HepG2 (cell line): ENCODE data around the gene ESAM. TPM values are rescaled to one million over a fixed set of nuclear protein-coding genes. Genes with fewer than 3 reads are reported as not detected.
A peak's percentile ranks its signal among the peaks of the same experiment; 100 is the strongest.

Experiments
- ATAC-seq: fragments of 200-7000 bp; cut with Tn5 transposase; 3 replicates; pipeline ENCODE4 v1.9.1; 2020; ENCODE audit warnings: mild to moderate bottlenecking, moderate library complexity
- BruUV-seq: library from RNA; stranded (reverse); fragments of 400-500 nt; replicated peaks from 2 replicates; lab custom pipeline; 2021; lab: Mats Ljungman, UMichigan
- CTCF ChIA-PET: fragments of 300-600 bp; formaldehyde crosslinking; extraction: SDS; loops from one replicate; lab custom pipeline; 2021; ENCODE audit warnings: low total read pairs, inconsistent platforms, low intra/inter-chr PET ratio; lab: Yijun Ruan, JAX
- POLR2A ChIA-PET: fragments of 350-600 bp; sonication (Branson Sonifier 250); formaldehyde crosslinking; loops from one replicate; lab custom pipeline; 2020; ENCODE audit warnings: antibody characterized with exemption, inconsistent platforms; lab: Yijun Ruan, JAX
- DNase-seq: peaks from one replicate; pipeline ENCODE4 v3.0.0-alpha.2; 2015; ENCODE audit warnings: low spot score
- FAIRE-seq: peaks from 3 replicates; lab custom pipeline; 2011; peaks lifted over from hg19 to GRCh38; lab: Jason Lieb, UNC
- H2AFZ ChIP-seq: one replicate; pipeline ENCODE4 v1.6.1; 2011; ENCODE audit warnings: low read length, inconsistent platforms
- H3K27ac ChIP-seq: fragments of 300-600 bp; 3 replicates; pipeline ENCODE4 v1.8.0; 2011; ENCODE audit warnings: mixed run types, mild to moderate bottlenecking, mixed read lengths, low read length, inconsistent platforms; ENCODE audit not compliant: insufficient read depth; ENCODE audit errors: extremely low read length
- H3K27me3 ChIP-seq, 2 experiments: fragments of 200-600 bp in 1 of 2; 2 replicates in 1 of 2; 3 replicates in 1 of 2; pipeline versions ENCODE4 v1.6.0 to v1.8.0; 2011; ENCODE audit warnings: low read length in 2 of 2, mild to moderate bottlenecking in 2 of 2, moderate library complexity in 2 of 2, inconsistent platforms in 1 of 2; ENCODE audit not compliant: insufficient read depth in 2 of 2, control insufficient read depth in 1 of 2
- H3K36me3 ChIP-seq, 2 experiments: fragments of 200-600 bp in 1 of 2; replicated peaks in 1 of 2; 2 replicates in 1 of 2; 3 replicates in 1 of 2; pipeline versions ENCODE4 v1.5.1 to v1.8.0; 2011; ENCODE audit warnings: low read length in 2 of 2, inconsistent platforms in 1 of 2; ENCODE audit not compliant: insufficient read depth in 2 of 2, control insufficient read depth in 1 of 2
- H3K4me1 ChIP-seq: 2 replicates; pipeline ENCODE4 v1.5.1; 2012; ENCODE audit warnings: low read length, inconsistent platforms; ENCODE audit not compliant: insufficient read depth
- H3K4me2 ChIP-seq: 2 replicates; pipeline ENCODE4 v1.6.0; 2011; ENCODE audit warnings: low read depth, low read length, inconsistent platforms
- H3K4me3 ChIP-seq, 3 experiments: fragments of 200-600 bp in 1 of 3; sonication (generic), shearing (Covaris generic) in 1 of 3; replicated peaks in 1 of 3; 2 replicates each; pipeline ENCODE4 v1.5.1; 2011 to 2016; ENCODE audit warnings: low read length in 3 of 3, inconsistent platforms in 2 of 3, low read depth in 2 of 3, mild to moderate bottlenecking in 2 of 3, control low read depth in 1 of 3, mixed read lengths in 1 of 3; ENCODE audit not compliant: insufficient read depth in 1 of 3
- H3K79me2 ChIP-seq: one replicate; pipeline ENCODE4 v1.6.1; 2011; ENCODE audit warnings: low read length, inconsistent platforms; ENCODE audit not compliant: insufficient read depth
- H3K9ac ChIP-seq: 2 replicates; pipeline ENCODE4 v1.6.0; 2011; ENCODE audit warnings: mild to moderate bottlenecking, low read depth, low read length, inconsistent platforms; ENCODE audit not compliant: insufficient read depth
- H3K9me3 ChIP-seq: 2 replicates; pipeline ENCODE4 v1.5.1; 2012; ENCODE audit warnings: mild to moderate bottlenecking, low read length
- H4K20me1 ChIP-seq: 2 replicates; pipeline ENCODE4 v1.6.0; 2011; ENCODE audit warnings: inconsistent platforms, mild to moderate bottlenecking, low read length, moderate library complexity; ENCODE audit not compliant: insufficient read depth
- ARID5B ChIP-seq: IDR thresholded peaks from 2 replicates; pipeline ENCODE4 v1.4.0; 2020; ENCODE audit warnings: mild to moderate bottlenecking, missing genetic modification reagents
- FOSL2 ChIP-seq: sonication (generic); formaldehyde crosslinking; IDR thresholded peaks from 2 replicates; pipeline ENCODE4 v1.4.0; 2020; ENCODE audit warnings: missing genetic modification reagents
- GATAD2A ChIP-seq: IDR thresholded peaks from 2 replicates; pipeline ENCODE4 v1.6.1; 2016
- RARA ChIP-seq: IDR thresholded peaks from 2 replicates; pipeline ENCODE4 v1.6.1; 2016; ENCODE audit warnings: missing genetic modification reagents, missing compliant biosample characterization
- SMARCC2 ChIP-seq: fragments of 450-650 bp; IDR thresholded peaks from 2 replicates; pipeline ENCODE4 v1.6.1; 2017; ENCODE audit warnings: antibody characterized with exemption, mild to moderate bottlenecking
- ZKSCAN5 ChIP-seq: sonication (generic); formaldehyde crosslinking; IDR thresholded peaks from 2 replicates; pipeline ENCODE4 v1.5.1; 2020; ENCODE audit warnings: mild to moderate bottlenecking, missing genetic modification reagents
- ZNF251 ChIP-seq: sonication (generic); formaldehyde crosslinking; IDR thresholded peaks from 2 replicates; pipeline ENCODE4 v1.9.0; 2021; ENCODE audit warnings: mild to moderate bottlenecking, missing genetic modification reagents
- ZNF275 ChIP-seq: sonication (generic); formaldehyde crosslinking; IDR thresholded peaks from 2 replicates; pipeline ENCODE4 v1.8.0; 2022; ENCODE audit warnings: missing genetic modification reagents, mild to moderate bottlenecking, inconsistent platforms, borderline replicate concordance
- WGBS: methylation state at CpG from one replicate; pipeline ENCODE4 v1.1.6; 2017; ENCODE audit warnings: low lambda C conversion rate; 5-methylcytosine and 5-hydroxymethylcytosine counted together
- in situ Hi-C: cut with HindIII; loops from 2 replicates; pipeline ENCODE4 v1.10.0; 2017; ENCODE audit warnings: low pct_unique_long_range_greater_than_20kb; ENCODE audit not compliant: extremely low pct_ligation_motif_present
- intact Hi-C: fragments of 100-400 bp; cut with micrococcal nuclease; formaldehyde crosslinking; loops from one replicate; pipeline ENCODE4 v1.10.0; 2022; ENCODE audit not compliant: unreplicated experiment
- polyA plus RNA-seq, 8 experiments: library from polyadenylated mRNA; depleted of rRNA in 3 of 8; stranded (reverse) in 7 of 8; unstranded in 1 of 8; fragments of >200 nt; fragmentation: Illumina TruSeq in 4 of 8; extraction: Trizol in 4 of 8; gene quantifications; 2 replicates each; pipeline versions ENCODE4 v1.2.1 to v1.2.3, GENCODE V29; 2011 to 2016; ENCODE audit warnings: low read depth in 4 of 8, missing spikeins in 1 of 8, mixed read lengths in 1 of 8; ENCODE audit not compliant: insufficient read depth in 1 of 8
- total RNA-seq, 5 experiments: library from RNA; depleted of rRNA; stranded (reverse); fragments of >200 nt; fragmentation: Illumina TruSeq; extraction: Trizol; gene quantifications; 2 replicates each; pipeline ENCODE4 v1.2.3, GENCODE V29; 2016; ENCODE audit warnings: low read depth in 1 of 5

The ESAM gene
- total and polyA plus RNA-seq, 2 of the 13 experiments (the other 11 are each of a cell fraction or from before 2014, with no cell fraction given), result 1.2 to 6.8 TPM

GRCh38 chr11:124766156-124766555 is 4.1 kb upstream of the ESAM start:
- peak; percentile 76 for TF ChIP-seq FOSL2 (CRISPR knock-in tag)
- TF ChIP-seq ZKSCAN5, result no peak
- TF ChIP-seq RARA (CRISPR knock-in tag), result peak; percentile 62; the same call in 1 of the 2 replicates
- no peak for TF ChIP-seq ZNF275 (CRISPR knock-in tag)
- peak; percentile 34; the same call in 1 of the 2 replicates for TF ChIP-seq ARID5B (CRISPR knock-in tag)
- no peak for TF ChIP-seq SMARCC2
- TF ChIP-seq ZNF251 (CRISPR knock-in tag), result no peak
- 0 out of 2 replicates have a peak, but pooled peaks have one; percentile 37 for TF ChIP-seq GATAD2A (CRISPR knock-in tag)
- FAIRE-seq (no peak), DNase-seq (peak; percentile 63), ATAC-seq (no peak)
- Histone ChIP-seq H3K27ac (no peak overlapping the region), H3K9me3 (no peaks in the 10 kb centered on the region), H4K20me1 (no peaks in the 10 kb centered on the region), H3K36me3 (peaks cover 0 to 10% of the 10 kb centered on the region in 2 experiments; a peak in 2 of 5 replicates), H3K4me2 (no peak overlapping the region), H3K79me2 (no peaks in the 10 kb centered on the region), H2AFZ (no peak overlapping the region), H3K27me3 (peaks cover 0 to 8% of the 10 kb centered on the region in 2 experiments; a peak in 3 of 5 replicates), H3K9ac (no peak overlapping the region), H3K4me3 (no peak overlapping the region), H3K4me1 (peaks cover 67% of the 10 kb centered on the region)
- WGBS, result 77% methylated on average over 2 of the region's 2 CpGs
- BruUV-seq, result no TSS peak
- in situ Hi-C loops (no loop called here), intact Hi-C loops (no loop called here)
- POLR2A ChIA-PET, result interaction anchor here (0.9 to 1.5 kb wide), 4 partner anchors 13 to 93 kb away, joined by 3 to 6 read pairs (median 4); partner anchors contain the start of gene SIAE
- CTCF ChIA-PET, result no interaction called here
